Measurements from ENCODE around the gene IBTK. TPM values are rescaled to one million over a fixed set of nuclear protein-coding genes. Genes with fewer than 3 reads are reported as not detected.

IBTK gene
- total RNA-seq, 1 experiment from 2014 or later, result 17.1 TPM

DNA sequence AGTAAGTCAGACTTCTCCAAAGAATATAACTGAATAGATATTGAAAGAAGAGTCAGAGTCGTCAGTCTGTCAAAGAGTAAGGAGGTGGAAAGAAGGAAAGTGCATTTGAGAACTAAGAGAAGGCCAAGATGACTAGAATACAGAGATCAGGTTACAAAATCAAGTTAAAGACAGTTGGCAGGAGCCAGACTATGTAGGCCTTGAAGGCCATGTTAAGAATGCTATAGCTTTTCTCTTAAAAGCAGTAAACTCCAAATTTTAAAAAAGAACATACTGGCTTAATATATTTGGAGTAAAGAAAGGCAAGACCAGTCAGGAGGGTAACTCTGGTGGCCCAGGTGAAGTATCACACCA, 68.8 kb downstream of the IBTK start:
- no peak for DNase-seq
- Histone ChIP-seq H3K9ac (ENCODE audit: extremely low read depth, insufficient read length, low read length) (no peak overlapping the region), H2BK15ac (ENCODE audit: low read depth, low read length) (no peak overlapping the region), H3K27me3 (ENCODE audit: insufficient read depth, low read length) (no peaks in the 10 kb centered on the region), H3K27ac (ENCODE audit: insufficient read length, low read depth, low read length) (no peak overlapping the region), H3K4ac (ENCODE audit: low read depth, low read length) (no peak overlapping the region), H4K91ac (ENCODE audit: insufficient read length, low read depth, low read length) (no peak overlapping the region), H3K79me2 (ENCODE audit: insufficient read depth, low read length) (no peaks in the 10 kb centered on the region), H3K9me3 (ENCODE audit: control insufficient read depth, low read depth, low read length) (no peaks in the 10 kb centered on the region), H3K79me1 (ENCODE audit: insufficient read depth, low read depth, low read length, poor library complexity, severe bottlenecking) (no peaks in the 10 kb centered on the region), H3K14ac (ENCODE audit: insufficient read depth, low read length) (no peak overlapping the region), H2AK5ac (ENCODE audit: insufficient read length, low read length) (no peak overlapping the region), H4K5ac (ENCODE audit: insufficient read length, low read depth, low read length) (no peak overlapping the region), H3K4me2 (ENCODE audit: insufficient read depth, insufficient read length, low read length) (no peak overlapping the region), H2BK120ac (ENCODE audit: low read depth, low read length, poor library complexity, severe bottlenecking) (no peak overlapping the region), H2BK20ac (ENCODE audit: low read depth, low read length, poor library complexity, severe bottlenecking) (no peak overlapping the region), H3K23me2 (ENCODE audit: insufficient read length, low read depth, low read length, poor library complexity, severe bottlenecking) (no peaks in the 10 kb centered on the region), H4K8ac (replicated peaks; ENCODE audit: insufficient read length, low read depth, low read length) (no peak overlapping the region), H4K20me1 (ENCODE audit: control insufficient read depth, insufficient read depth, insufficient read length) (no peaks in the 10 kb centered on the region), H3K56ac (ENCODE audit: insufficient read length, low read depth, low read length) (no peak overlapping the region), H3T11ph (ENCODE audit: low read length) (no peak overlapping the region), H3K18ac (ENCODE audit: insufficient read length, low read depth, low read length) (no peak overlapping the region), H3K23ac (ENCODE audit: insufficient read length, low read depth, low read length) (no peak overlapping the region), H2AFZ (ENCODE audit: low read length) (no peak overlapping the region), H2BK12ac (ENCODE audit: insufficient read length, low read depth, low read length) (no peak overlapping the region), H2BK5ac (ENCODE audit: insufficient read length, low read length) (no peak overlapping the region), H3K4me1 (ENCODE audit: insufficient read depth, low read length) (no peaks in the 10 kb centered on the region)
- no CpG with 5 or more reads among the region's 1 CpG for WGBS (ENCODE audit: extremely low coverage, insufficient read length, low lambda C conversion rate)
- Mint-ChIP-seq H3K27ac (no peak overlapping the region), H3K27me3 (ENCODE audit: low read depth) (no peaks in the 10 kb centered on the region), H3K9me3 (no peaks in the 10 kb centered on the region), H3K36me3 (ENCODE audit: insufficient read depth in 1 of 3, low read depth in 3 of 3) (peaks cover 6 to 40% (median 24%) of the 10 kb centered on the region in 3 experiments; a peak in 6 of 7 replicates), H3K4me1 (no peaks in the 10 kb centered on the region), H3K4me3 (no peak overlapping the region)
- no peak for TF ChIP-seq CTCF (conservative IDR thresholded peaks at IDR 0.05)

Measured in H9 (cell line).